Vagina (tissue), 2 donors: ENCODE results near the gene REL.

Experiments used
- CTCF ChIP-seq, 3 experiments: fragments of 450-650 bp in 2 of 3; fragments of 200-600 bp in 1 of 3; sonication (generic) in 1 of 3; IDR thresholded peaks; one replicate each; pipeline ENCODE4 v1.5.1; 2017 to 2019; ENCODE audit warnings: antibody characterized with exemption in 3 of 3, mild to moderate bottlenecking in 2 of 3, moderate library complexity in 2 of 3
- POLR2A ChIP-seq, 2 donors: fragments of 450-650 bp; IDR thresholded peaks; one replicate each; pipeline ENCODE4 v1.6.1; 2017; ENCODE audit warnings: antibody characterized with exemption in 2 of 2, mild to moderate bottlenecking in 2 of 2, moderate library complexity in 2 of 2
- POLR2AphosphoS5 ChIP-seq, 2 donors: sonication (generic); formaldehyde crosslinking; IDR thresholded peaks; one replicate each; pipeline ENCODE4 v1.9.0; 2017; ENCODE audit warnings: antibody characterized with exemption in 2 of 2, mild to moderate bottlenecking in 2 of 2, low read depth in 1 of 2; ENCODE audit not compliant: insufficient read depth in 1 of 2

- no peak for TF ChIP-seq POLR2A (IDR thresholded peaks at IDR 0.05)
- TF ChIP-seq CTCF (IDR thresholded peaks at IDR 0.05): no peak
- no peak for TF ChIP-seq POLR2AphosphoS5 (IDR thresholded peaks at IDR 0.05; ENCODE audit: insufficient read depth in 1 of 2, low read depth in 1 of 2)
Observed at GRCh38 chr2:60839126-60839813, 42.1 kb upstream of the REL start.
